Caco-2 (cell line): Measurements from ENCODE around the gene BACE2. TPM values are rescaled to one million over a fixed set of nuclear protein-coding genes. Genes with fewer than 3 reads are reported as not detected.

Experiments used
- BruUV-seq: library from RNA; stranded (reverse); fragments of 400-500 nt; replicated peaks from 2 replicates; lab custom pipeline; 2021; lab: Mats Ljungman, UMichigan
- CTCF ChIA-PET: fragments of 300-600 bp; sonication (Branson Sonifier 250); formaldehyde crosslinking; loops from one replicate; lab custom pipeline; 2022; ENCODE audit warnings: antibody characterized with exemption; lab: Charles Lee
- POLR2A ChIA-PET: fragments of 300-600 bp; sonication (Branson Sonifier 250); formaldehyde crosslinking; loops from one replicate; lab custom pipeline; 2022; ENCODE audit warnings: antibody characterized with exemption; lab: Charles Lee
- DNase-seq, 2 experiments: peaks; one replicate each; pipeline versions ENCODE4 v3.0.0 to v3.0.0-alpha.2; 2020 to 2022
- H3K27me3 ChIP-seq: replicated peaks from 2 replicates; pipeline ENCODE4 v1.6.0; 2011; ENCODE audit warnings: low read length; ENCODE audit not compliant: control insufficient read depth, insufficient read depth
- H3K36me3 ChIP-seq: 2 replicates; pipeline ENCODE4 v1.5.1; 2011; ENCODE audit warnings: low read length; ENCODE audit not compliant: control insufficient read depth, insufficient read depth
- H3K4me1 ChIP-seq: fragments of 250-450 bp; sonication (Bioruptor Pico); 2 replicates; pipeline ENCODE4 v1.5.1; 2020; ENCODE audit warnings: mild to moderate bottlenecking
- H3K4me3 ChIP-seq: 2 replicates; pipeline ENCODE4 v1.5.1; 2011; ENCODE audit warnings: low read depth, mild to moderate bottlenecking, control low read depth, low read length
- H3K9me3 ChIP-seq: fragments of 250-450 bp; sonication (Bioruptor Pico); 2 replicates; pipeline ENCODE4 v1.5.1; 2020; ENCODE audit warnings: mild to moderate bottlenecking, moderate library complexity
- H3K27ac Mint-ChIP-seq: one replicate; pipeline ENCODE4 v1.8.0; 2022; ENCODE audit warnings: mixed read lengths; ENCODE audit not compliant: unreplicated experiment
- H3K27me3 Mint-ChIP-seq: one replicate; pipeline ENCODE4 v1.8.0; 2022; ENCODE audit warnings: mixed read lengths; ENCODE audit not compliant: insufficient read depth, unreplicated experiment
- H3K36me3 Mint-ChIP-seq: one replicate; pipeline ENCODE4 v1.8.0; 2022; ENCODE audit warnings: mild to moderate bottlenecking, mixed read lengths; ENCODE audit not compliant: insufficient read depth, unreplicated experiment
- H3K4me1 Mint-ChIP-seq: one replicate; pipeline ENCODE4 v1.8.0; 2022; ENCODE audit warnings: low read depth, mixed read lengths; ENCODE audit not compliant: unreplicated experiment
- H3K4me3 Mint-ChIP-seq: one replicate; pipeline ENCODE4 v1.8.0; 2022; ENCODE audit warnings: mild to moderate bottlenecking, moderate library complexity, mixed read lengths; ENCODE audit not compliant: unreplicated experiment
- H3K9me3 Mint-ChIP-seq: one replicate; pipeline ENCODE4 v1.8.0; 2022; ENCODE audit warnings: mixed read lengths; ENCODE audit not compliant: unreplicated experiment
- intact Hi-C: fragments of 100-400 bp; cut with micrococcal nuclease; formaldehyde crosslinking; loops from one replicate; pipeline ENCODE4 v1.10.0; 2022; ENCODE audit not compliant: unreplicated experiment
- total RNA-seq: library from RNA; stranded (reverse); gene quantifications from 2 replicates; pipeline ENCODE4 v1.2.3, GENCODE V29; 2022
- TF ChIP-seq, protein P1 (sequence below), 2 experiments: fragments of 200-600 bp in 1 of 2; IDR thresholded peaks; 1 replicate in 1 of 2; 2 replicates in 1 of 2; pipeline versions ENCODE4 v1.5.1 to v1.8.0; 2011 to 2022; ENCODE audit warnings: antibody characterized with exemption in 1 of 2, control low read depth in 1 of 2, inconsistent platforms in 1 of 2, low read depth in 1 of 2, low read length in 1 of 2, mild to moderate bottlenecking in 1 of 2, moderate library complexity in 1 of 2; ENCODE audit not compliant: insufficient read depth in 1 of 2, severe bottlenecking in 1 of 2, unreplicated experiment in 1 of 2

The BACE2 gene
- total RNA-seq, 1 experiment from 2014 or later = 8.8 TPM

DNA sequence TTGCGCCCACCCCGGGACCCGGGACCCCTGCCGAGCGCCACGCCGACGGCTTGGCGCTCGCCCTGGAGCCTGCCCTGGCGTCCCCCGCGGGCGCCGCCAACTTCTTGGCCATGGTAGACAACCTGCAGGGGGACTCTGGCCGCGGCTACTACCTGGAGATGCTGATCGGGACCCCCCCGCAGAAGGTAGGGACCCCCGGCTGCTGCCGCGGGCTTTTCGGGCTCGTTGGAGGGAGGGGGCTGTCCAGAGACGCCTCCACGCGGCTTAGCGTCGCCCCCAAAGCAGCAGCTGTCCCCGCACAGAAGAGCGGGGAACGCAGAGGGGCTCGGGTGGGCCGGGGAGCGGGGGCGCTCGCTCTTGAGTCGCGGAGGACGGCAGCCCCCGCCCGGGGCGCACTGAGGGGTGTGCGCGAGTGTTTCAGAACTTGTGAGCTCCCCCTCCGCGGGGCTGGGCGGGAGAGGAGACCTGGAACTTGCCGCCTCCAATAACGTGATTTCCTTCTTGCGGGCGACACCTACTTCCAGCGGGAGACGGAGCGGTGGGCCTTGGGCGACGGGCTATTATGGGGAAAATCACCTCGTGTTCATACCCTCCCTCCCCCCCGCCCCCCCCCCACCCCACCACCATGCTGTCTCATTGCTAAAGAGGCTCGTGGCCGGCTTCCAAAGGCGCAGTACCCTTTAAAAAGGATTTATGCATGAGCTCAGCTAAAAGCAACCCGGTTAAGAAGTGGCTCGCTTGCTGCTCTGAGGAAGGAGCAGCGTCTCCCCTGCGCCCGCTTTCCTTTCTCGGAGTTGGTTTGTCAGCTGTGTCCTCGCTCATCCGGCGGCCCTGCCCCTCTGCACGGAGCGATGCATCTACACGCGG, 664 bp downstream of the BACE2 start:
- ChIA-PET POLR2A (interaction anchor here (0.5 to 0.6 kb wide), 2 partner anchors 70 to 154 kb away, joined by 5 read pairs; no protein-coding TSS in a partner anchor), CTCF (interaction anchor here (0.6 to 0.8 kb wide), 2 partner anchors 43 to 207 kb away, joined by 4 to 10 read pairs; no protein-coding TSS in a partner anchor)
- no TSS peak for BruUV-seq
- Mint-ChIP-seq H3K4me1 (peaks cover 6% of the 10 kb centered on the region), H3K4me3 (peak overlapping the region; percentile 81), H3K36me3 (no peaks in the 10 kb centered on the region), H3K27ac (no peak overlapping the region), H3K27me3 (peaks cover 5% of the 10 kb centered on the region), H3K9me3 (no peaks in the 10 kb centered on the region)
- no peaks in the 10 kb centered on the region for H3K36me3 ChIP-seq
- peak in 1 of 2 experiments; percentile 24 for DNase-seq
- intact Hi-C loops = no loop called here
- H3K4me1 ChIP-seq = no peaks in the 10 kb centered on the region
- no peaks in the 10 kb centered on the region for H3K27me3 ChIP-seq
- H3K9me3 ChIP-seq = no peaks in the 10 kb centered on the region
- peak overlapping the region; percentile 51 for H3K4me3 ChIP-seq
- TF ChIP-seq, protein P1, sequence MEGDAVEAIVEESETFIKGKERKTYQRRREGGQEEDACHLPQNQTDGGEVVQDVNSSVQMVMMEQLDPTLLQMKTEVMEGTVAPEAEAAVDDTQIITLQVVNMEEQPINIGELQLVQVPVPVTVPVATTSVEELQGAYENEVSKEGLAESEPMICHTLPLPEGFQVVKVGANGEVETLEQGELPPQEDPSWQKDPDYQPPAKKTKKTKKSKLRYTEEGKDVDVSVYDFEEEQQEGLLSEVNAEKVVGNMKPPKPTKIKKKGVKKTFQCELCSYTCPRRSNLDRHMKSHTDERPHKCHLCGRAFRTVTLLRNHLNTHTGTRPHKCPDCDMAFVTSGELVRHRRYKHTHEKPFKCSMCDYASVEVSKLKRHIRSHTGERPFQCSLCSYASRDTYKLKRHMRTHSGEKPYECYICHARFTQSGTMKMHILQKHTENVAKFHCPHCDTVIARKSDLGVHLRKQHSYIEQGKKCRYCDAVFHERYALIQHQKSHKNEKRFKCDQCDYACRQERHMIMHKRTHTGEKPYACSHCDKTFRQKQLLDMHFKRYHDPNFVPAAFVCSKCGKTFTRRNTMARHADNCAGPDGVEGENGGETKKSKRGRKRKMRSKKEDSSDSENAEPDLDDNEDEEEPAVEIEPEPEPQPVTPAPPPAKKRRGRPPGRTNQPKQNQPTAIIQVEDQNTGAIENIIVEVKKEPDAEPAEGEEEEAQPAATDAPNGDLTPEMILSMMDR (IDR thresholded peaks at IDR 0.05; ENCODE audit: insufficient read depth in 1 of 2, low read depth in 1 of 2, low read length in 1 of 2, severe bottlenecking in 1 of 2, unreplicated experiment in 1 of 2) = no peak

DNA sequence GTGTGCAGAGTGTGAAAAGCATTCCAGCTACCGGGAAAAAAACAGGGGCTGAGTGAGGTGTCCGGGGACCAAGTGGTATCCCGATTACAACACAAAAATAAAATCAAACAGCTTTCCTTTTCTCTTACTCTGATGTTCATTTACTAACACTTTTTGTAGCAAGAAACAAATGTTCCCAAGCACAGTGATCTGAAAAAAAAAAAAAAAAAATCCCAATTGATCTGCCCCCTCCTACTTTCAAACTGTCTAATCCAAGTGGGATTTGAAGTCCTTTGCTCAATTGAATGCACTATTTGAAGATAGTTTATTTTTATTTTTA, 1.3 kb downstream of the BACE2 start:
- Histone ChIP-seq H3K36me3 (no peaks in the 10 kb centered on the region), H3K4me3 (peak overlapping the region; percentile 51; the same call in 1 of the 2 replicates), H3K9me3 (no peaks in the 10 kb centered on the region), H3K4me1 (no peaks in the 10 kb centered on the region), H3K27me3 (no peaks in the 10 kb centered on the region)
- POLR2A ChIA-PET = interaction anchor here (0.6 to 0.7 kb wide), 2 partner anchors 70 to 198 kb away, joined by 5 to 13 read pairs; no protein-coding TSS in a partner anchor
- Mint-ChIP-seq H3K27ac (no peak overlapping the region), H3K9me3 (no peaks in the 10 kb centered on the region), H3K4me1 (peaks cover 6% of the 10 kb centered on the region), H3K27me3 (peaks cover 5% of the 10 kb centered on the region), H3K4me3 (peak overlapping the region; percentile 81), H3K36me3 (no peaks in the 10 kb centered on the region)
- intact Hi-C loops = no loop called here
- BruUV-seq = no TSS peak
- TF ChIP-seq, protein P1 (IDR thresholded peaks at IDR 0.05; ENCODE audit: insufficient read depth in 1 of 2, low read depth in 1 of 2, low read length in 1 of 2, severe bottlenecking in 1 of 2, unreplicated experiment in 1 of 2) = no peak
- DNase-seq = no peak
- CTCF ChIA-PET = interaction anchor here (0.6 to 0.8 kb wide), 3 partner anchors 43 to 206 kb away, joined by 3 to 10 read pairs (median 4); no protein-coding TSS in a partner anchor

DNA sequence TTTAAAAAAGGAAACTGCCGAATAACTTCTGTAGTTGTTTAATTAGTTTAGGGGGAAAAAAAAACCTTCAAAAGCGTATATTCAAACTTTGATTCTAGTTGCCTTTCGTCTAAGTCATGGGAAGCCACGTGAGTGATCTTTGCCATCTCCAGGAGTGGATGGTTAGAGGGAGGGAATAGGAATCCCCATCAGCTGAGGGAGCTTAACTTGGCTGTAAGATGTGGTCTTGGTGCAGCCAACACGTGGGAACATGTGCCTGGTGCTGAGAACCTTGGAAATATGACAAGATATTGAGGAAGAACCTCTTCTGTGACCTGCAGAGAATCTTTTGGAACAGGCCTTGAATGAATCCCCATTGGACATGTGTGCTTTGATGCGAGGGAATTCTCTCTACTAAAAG, 1.7 kb downstream of the BACE2 start:
- no peaks in the 10 kb centered on the region for H3K9me3 ChIP-seq
- TSS peak; percentile 38 for BruUV-seq
- H3K27me3 Mint-ChIP-seq = peaks cover 5% of the 10 kb centered on the region
- no peaks in the 10 kb centered on the region for H3K27me3 ChIP-seq
- H3K4me3 ChIP-seq = no peak overlapping the region
- no peaks in the 10 kb centered on the region for H3K36me3 ChIP-seq
- no peaks in the 10 kb centered on the region for H3K4me1 ChIP-seq
- H3K36me3 Mint-ChIP-seq = no peaks in the 10 kb centered on the region
- peak overlapping the region; percentile 81 for H3K4me3 Mint-ChIP-seq
- H3K27ac Mint-ChIP-seq = no peak overlapping the region
- ChIA-PET CTCF (interaction anchor here (0.7 to 1.5 kb wide), 2 partner anchors 113 to 141 kb away, joined by 3 to 7 read pairs; no protein-coding TSS in a partner anchor), POLR2A (interaction anchor here (0.7 kb wide), 1 partner anchor 197 kb away, joined by 13 read pairs; no protein-coding TSS in a partner anchor)
- no peaks in the 10 kb centered on the region for H3K9me3 Mint-ChIP-seq
- peaks cover 3% of the 10 kb centered on the region for H3K4me1 Mint-ChIP-seq
- intact Hi-C loops = no loop called here
- TF ChIP-seq, protein P1 (IDR thresholded peaks at IDR 0.05; ENCODE audit: insufficient read depth in 1 of 2, low read depth in 1 of 2, low read length in 1 of 2, severe bottlenecking in 1 of 2, unreplicated experiment in 1 of 2) = no peak
- DNase-seq = no peak
